ENCODE results near the gene FCN3. TPM values are rescaled to one million over a fixed set of nuclear protein-coding genes. Genes with fewer than 3 reads are reported as not detected.
"Not testable (repeated sequence)": the region's sequence is repeated elsewhere in the genome, so short reads cannot be mapped to it uniquely, and the experiment has no call there.

The FCN3 gene
- polyA plus RNA-seq, 2 of the 4 experiments (the other 2 are of a cell fraction), result not detected

DNA sequence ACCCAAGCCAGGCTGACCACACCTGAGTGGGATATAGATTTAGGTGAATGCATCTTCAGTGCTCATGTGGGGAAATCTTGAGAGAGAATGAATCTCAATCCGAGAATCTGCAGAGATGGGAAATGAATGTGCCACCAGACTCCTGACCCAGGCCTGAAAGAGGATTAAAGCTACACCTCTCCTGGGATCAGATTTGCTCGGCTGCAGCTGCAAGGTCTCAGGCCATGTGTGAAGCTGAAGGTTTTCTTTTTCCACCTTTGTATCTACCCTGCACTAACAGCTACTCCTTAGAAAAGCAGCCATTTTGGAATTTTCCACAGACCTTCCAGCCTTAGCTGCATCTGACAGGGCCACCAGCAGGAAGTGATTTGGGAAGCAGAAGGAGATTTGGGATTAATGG, 36.1 kb upstream of the FCN3 start (continued):
- TF ChIP-seq RCOR1 (IDR thresholded peaks at IDR 0.05; ENCODE audit: low read depth, low read length) (no peak), CHD2 (IDR thresholded peaks at IDR 0.05; ENCODE audit: low read length, partially characterized antibody) (no peak), EHMT2 (IDR thresholded peaks at IDR 0.05; ENCODE audit: low read depth) (no peak), EHF (CRISPR knock-in tag; IDR thresholded peaks at IDR 0.05) (no peak)

DNA sequence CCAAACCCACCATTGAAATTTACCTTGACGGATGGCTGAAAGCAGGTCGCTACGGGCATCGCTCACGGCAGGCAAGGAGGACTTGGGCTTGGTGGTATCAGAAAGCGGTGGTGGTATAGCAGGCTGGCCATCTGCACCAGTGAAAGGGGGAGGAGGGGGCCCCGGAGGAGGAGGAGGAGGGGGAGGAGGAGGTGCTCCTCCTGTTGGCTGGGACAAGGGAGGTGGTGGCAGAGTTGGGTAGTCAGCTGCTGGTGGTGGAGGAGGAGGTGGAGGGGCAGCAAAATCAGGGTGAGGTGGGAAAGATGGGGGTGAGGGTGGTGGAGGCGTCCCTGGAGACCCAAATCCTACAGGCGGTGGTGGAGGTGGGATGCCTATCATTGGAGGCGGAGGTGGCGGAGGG, 35.0 kb upstream of the FCN3 start:
- POLR2A ChIA-PET, result no interaction called here

DNA sequence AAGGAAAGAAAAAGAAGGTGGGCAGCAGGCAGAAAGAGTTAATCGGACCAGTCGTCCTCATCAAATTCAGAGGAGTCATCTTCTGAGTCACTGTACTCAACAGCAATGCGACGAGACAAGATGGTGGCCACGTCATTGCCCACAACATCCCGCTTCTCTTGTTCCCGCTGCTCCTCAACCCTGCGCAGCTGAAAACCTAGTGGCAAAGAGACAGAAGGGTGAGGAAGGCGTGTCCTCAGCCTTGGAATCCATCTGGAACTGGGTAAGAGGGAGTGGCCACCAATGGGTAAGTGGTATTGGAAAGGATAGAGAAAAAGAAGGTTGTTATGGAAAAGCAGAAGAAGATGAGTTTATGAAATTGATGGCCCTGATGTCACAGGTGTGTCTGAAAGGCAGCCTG, 33.5 kb upstream of the FCN3 start:
- POLR2A ChIA-PET, result no interaction called here
- TF ChIP-seq MYC (IDR thresholded peaks at IDR 0.05; ENCODE audit: borderline replicate concordance, low read length), result no peak
- TF ChIP-seq TFCP2L1 (CRISPR knock-in tag; IDR thresholded peaks at IDR 0.05), result no peak
- no peak for TF ChIP-seq RAD21 (conservative IDR thresholded peaks at IDR 0.05 in 1 of 2, IDR thresholded peaks at IDR 0.05 in 1 of 2)
- no peak for TF ChIP-seq BHLHE40 (IDR thresholded peaks at IDR 0.05; ENCODE audit: low read depth, low read length)
- no peak for TF ChIP-seq POLR2A (IDR thresholded peaks at IDR 0.05; ENCODE audit: low read length)
- TF ChIP-seq POLR2AphosphoS2 (conservative IDR thresholded peaks at IDR 0.05; ENCODE audit: low read length), result no peak
- TF ChIP-seq NFE2L2 (conservative IDR thresholded peaks at IDR 0.05; ENCODE audit: low read length), result no peak
- no peak for TF ChIP-seq FOXS1 (CRISPR knock-in tag; IDR thresholded peaks at IDR 0.05)
- H3K9me3 ChIP-seq, result no peaks in the 10 kb centered on the region
- H3K27ac ChIP-seq, result no peak overlapping the region
- CTCF ChIA-PET, result interaction anchor here (1.3 kb wide), 1 partner anchor 199 kb away, joined by 3 read pairs; no protein-coding TSS in a partner anchor
- H3K4me2 ChIP-seq, result no peak overlapping the region
- WGBS (ENCODE audit: missing lambda C conversion rate), result 95% methylated on average over 9 of the region's 9 CpGs
- no peaks in the 10 kb centered on the region for H3K4me1 ChIP-seq
- no peak overlapping the region for H3K4me3 ChIP-seq
- ATAC-seq (no peak), FAIRE-seq (no peak), DNase-seq (ENCODE audit: low read depth in 1 of 2, low spot score in 1 of 2) (no peak)

More for the DNA sequence above, 35.0 kb upstream of the FCN3 start:
- TF ChIP-seq MAZ (IDR thresholded peaks at IDR 0.05; ENCODE audit: borderline replicate concordance, low read depth, low read length), result no peak
- CTCF ChIA-PET, result interaction anchor here (1.2 to 7.9 kb wide), 4 partner anchors 18 to 196 kb away, joined by 3 to 66 read pairs (median 4); partner anchors contain the start of genes AHDC1 and GPR3
- DNase-seq (ENCODE audit: low read depth in 1 of 2, low spot score in 1 of 2), result no peak
- no peaks in the 10 kb centered on the region for H3K4me1 ChIP-seq
- WGBS (ENCODE audit: missing lambda C conversion rate), result 93% methylated on average over 10 of the region's 11 CpGs
- no peak overlapping the region for H3K27ac ChIP-seq
- no peak overlapping the region for H3K4me3 ChIP-seq
- no peak overlapping the region for H3K4me2 ChIP-seq
- ATAC-seq, result no peak
- no peaks in the 10 kb centered on the region for H3K9me3 ChIP-seq
- no peak for FAIRE-seq

DNA sequence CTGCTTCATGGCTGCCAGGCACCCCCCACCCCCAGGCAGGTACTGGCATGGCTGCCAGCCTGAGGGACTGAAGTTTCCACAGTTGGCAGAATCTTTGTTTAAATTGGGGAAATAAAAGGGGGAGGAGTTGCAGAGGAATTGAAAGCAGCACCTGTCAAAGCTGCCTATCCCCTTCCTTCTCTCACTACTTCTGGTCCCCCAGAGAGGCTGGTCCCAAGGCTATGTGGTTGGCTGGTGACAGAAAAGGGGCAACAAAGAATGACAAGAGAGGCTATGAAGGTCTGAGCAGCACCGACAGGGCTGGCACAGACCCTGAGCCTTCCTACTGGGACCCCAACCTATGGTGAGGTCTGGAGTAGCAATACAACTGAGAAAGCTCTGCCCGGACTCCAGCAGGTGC, 32.2 kb upstream of the FCN3 start:
- CTCF ChIA-PET, result interaction anchor here (0.6 to 4.6 kb wide), 6 partner anchors 10 to 200 kb away, joined by 3 to 13 read pairs (median 3); no protein-coding TSS in a partner anchor
- POLR2A ChIA-PET; H3K4me1 ChIP-seq; DNase-seq (ENCODE audit: low read depth in 1 of 2, low spot score in 1 of 2); H3K4me2 ChIP-seq; ATAC-seq; FAIRE-seq; H3K9me3 ChIP-seq; H3K4me3 ChIP-seq; H3K27ac ChIP-seq: not testable (repeated sequence)
- WGBS (ENCODE audit: missing lambda C conversion rate), result 85% methylated on average over 2 of the region's 2 CpGs

DNA sequence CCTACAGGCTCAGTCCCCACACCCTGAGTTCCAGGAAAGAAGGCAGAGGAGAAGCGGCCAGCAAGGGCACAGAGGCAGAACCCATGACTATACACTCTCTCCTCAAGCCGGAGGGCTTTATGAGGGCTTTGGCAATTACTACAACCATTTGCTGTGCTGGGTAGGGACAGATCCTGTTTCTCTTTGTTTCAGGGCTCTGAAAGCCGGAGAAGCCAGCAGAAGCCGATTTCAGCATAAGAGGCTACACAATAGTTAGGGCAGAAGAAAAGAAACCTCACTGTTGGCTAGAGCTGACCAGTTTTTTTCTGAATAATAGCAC, 31.7 kb upstream of the FCN3 start:
- FAIRE-seq (no peak), DNase-seq (ENCODE audit: low read depth in 1 of 2, low spot score in 1 of 2) (no peak), ATAC-seq (no peak)
- WGBS (ENCODE audit: missing lambda C conversion rate), result 95% methylated on average over 4 of the region's 4 CpGs
- Histone ChIP-seq H3K27ac (no peak overlapping the region), H3K4me2 (no peak overlapping the region), H3K4me3 (no peak overlapping the region), H3K4me1 (no peaks in the 10 kb centered on the region), H3K9me3 (no peaks in the 10 kb centered on the region)
- TF ChIP-seq, protein P1, sequence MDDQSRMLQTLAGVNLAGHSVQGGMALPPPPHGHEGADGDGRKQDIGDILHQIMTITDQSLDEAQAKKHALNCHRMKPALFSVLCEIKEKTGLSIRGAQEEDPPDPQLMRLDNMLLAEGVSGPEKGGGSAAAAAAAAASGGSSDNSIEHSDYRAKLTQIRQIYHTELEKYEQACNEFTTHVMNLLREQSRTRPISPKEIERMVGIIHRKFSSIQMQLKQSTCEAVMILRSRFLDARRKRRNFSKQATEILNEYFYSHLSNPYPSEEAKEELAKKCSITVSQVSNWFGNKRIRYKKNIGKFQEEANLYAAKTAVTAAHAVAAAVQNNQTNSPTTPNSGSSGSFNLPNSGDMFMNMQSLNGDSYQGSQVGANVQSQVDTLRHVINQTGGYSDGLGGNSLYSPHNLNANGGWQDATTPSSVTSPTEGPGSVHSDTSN (IDR thresholded peaks at IDR 0.05), result no peak
- TF ChIP-seq, protein P2, sequence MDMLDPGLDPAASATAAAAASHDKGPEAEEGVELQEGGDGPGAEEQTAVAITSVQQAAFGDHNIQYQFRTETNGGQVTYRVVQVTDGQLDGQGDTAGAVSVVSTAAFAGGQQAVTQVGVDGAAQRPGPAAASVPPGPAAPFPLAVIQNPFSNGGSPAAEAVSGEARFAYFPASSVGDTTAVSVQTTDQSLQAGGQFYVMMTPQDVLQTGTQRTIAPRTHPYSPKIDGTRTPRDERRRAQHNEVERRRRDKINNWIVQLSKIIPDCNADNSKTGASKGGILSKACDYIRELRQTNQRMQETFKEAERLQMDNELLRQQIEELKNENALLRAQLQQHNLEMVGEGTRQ (IDR thresholded peaks at IDR 0.05), result no peak
- TF ChIP-seq POLR2A (IDR thresholded peaks at IDR 0.05; ENCODE audit: low read length), result no peak
- no peak for TF ChIP-seq ATOH8 (CRISPR knock-in tag; IDR thresholded peaks at IDR 0.05; ENCODE audit: low read depth)
- no peak for TF ChIP-seq SREBF2 (IDR thresholded peaks at IDR 0.05)
- TF ChIP-seq SMC3 (IDR thresholded peaks at IDR 0.05), result no peak
- TF ChIP-seq ESRRA (IDR thresholded peaks at IDR 0.05; ENCODE audit: borderline replicate concordance, low read length), result no peak
- no peak for TF ChIP-seq NFE2L2 (conservative IDR thresholded peaks at IDR 0.05; ENCODE audit: low read length)
- no peak for TF ChIP-seq TFCP2L1 (CRISPR knock-in tag; IDR thresholded peaks at IDR 0.05)
- TF ChIP-seq RFX5 (IDR thresholded peaks at IDR 0.05), result no peak
- TF ChIP-seq CBX2 (IDR thresholded peaks at IDR 0.05; ENCODE audit: borderline replicate concordance, low read depth), result no peak
- TF ChIP-seq, protein P3, sequence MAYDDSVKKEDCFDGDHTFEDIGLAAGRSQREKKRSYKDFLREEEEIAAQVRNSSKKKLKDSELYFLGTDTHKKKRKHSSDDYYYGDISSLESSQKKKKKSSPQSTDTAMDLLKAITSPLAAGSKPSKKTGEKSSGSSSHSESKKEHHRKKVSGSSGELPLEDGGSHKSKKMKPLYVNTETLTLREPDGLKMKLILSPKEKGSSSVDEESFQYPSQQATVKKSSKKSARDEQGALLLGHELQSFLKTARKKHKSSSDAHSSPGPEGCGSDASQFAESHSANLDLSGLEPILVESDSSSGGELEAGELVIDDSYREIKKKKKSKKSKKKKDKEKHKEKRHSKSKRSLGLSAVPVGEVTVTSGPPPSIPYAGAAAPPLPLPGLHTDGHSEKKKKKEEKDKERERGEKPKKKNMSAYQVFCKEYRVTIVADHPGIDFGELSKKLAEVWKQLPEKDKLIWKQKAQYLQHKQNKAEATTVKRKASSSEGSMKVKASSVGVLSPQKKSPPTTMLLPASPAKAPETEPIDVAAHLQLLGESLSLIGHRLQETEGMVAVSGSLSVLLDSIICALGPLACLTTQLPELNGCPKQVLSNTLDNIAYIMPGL (CRISPR knock-in tag; IDR thresholded peaks at IDR 0.05; ENCODE audit: borderline replicate concordance), result no peak
- TF ChIP-seq NR3C1 (IDR thresholded peaks at IDR 0.05), result no peak
- CTCF ChIA-PET, result interaction anchor here (0.6 to 4.6 kb wide), 6 partner anchors 10 to 200 kb away, joined by 3 to 13 read pairs (median 3); no protein-coding TSS in a partner anchor
- POLR2A ChIA-PET, result no interaction called here

All from A549 (cell line).